HepG2 (cell line): ENCODE results near the gene GNAS-AS1. TPM values are rescaled to one million over a fixed set of nuclear protein-coding genes. Genes with fewer than 3 reads are reported as not detected.

Source experiments
- ARNT2 ChIP-seq: sonication (generic); formaldehyde crosslinking; IDR thresholded peaks from 2 replicates; pipeline ENCODE4 v1.8.0; 2022; ENCODE audit warnings: mild to moderate bottlenecking, low read depth, missing genetic modification reagents, moderate library complexity
- BATF2 ChIP-seq: sonication (generic); formaldehyde crosslinking; IDR thresholded peaks from 2 replicates; pipeline ENCODE4 v1.8.0; 2022; ENCODE audit warnings: mild to moderate bottlenecking, missing genetic modification reagents, moderate library complexity
- BCL6 ChIP-seq: IDR thresholded peaks from 2 replicates; pipeline ENCODE4 v1.6.1; 2016; ENCODE audit warnings: missing genetic modification reagents, missing compliant biosample characterization
- E2F5 ChIP-seq: sonication (generic); formaldehyde crosslinking; conservative IDR thresholded peaks from 2 replicates; pipeline ENCODE4 v1.4.0; 2020; ENCODE audit warnings: missing genetic modification reagents
- PRDM15 ChIP-seq: sonication (generic); formaldehyde crosslinking; IDR thresholded peaks from 2 replicates; pipeline ENCODE4 v1.4.0; 2020; ENCODE audit warnings: missing genetic modification reagents
- SNRNP70 ChIP-seq: fragments of 200-400 bp; formaldehyde crosslinking; IDR thresholded peaks from 2 replicates; pipeline ENCODE4 v1.6.1; 2017; ENCODE audit warnings: mild to moderate bottlenecking, low read depth, low read length, moderate library complexity
- U2AF2 ChIP-seq: fragments of 200-400 bp; formaldehyde crosslinking; IDR thresholded peaks from 2 replicates; pipeline ENCODE4 v1.6.1; 2017; ENCODE audit warnings: low read depth, mild to moderate bottlenecking, low read length
- ZBTB34 ChIP-seq: sonication (generic); formaldehyde crosslinking; IDR thresholded peaks from 2 replicates; pipeline ENCODE4 v1.8.0; 2022; ENCODE audit warnings: mild to moderate bottlenecking, missing genetic modification reagents
- ZFY ChIP-seq: sonication (generic); formaldehyde crosslinking; IDR thresholded peaks from 2 replicates; pipeline ENCODE4 v1.4.0; 2020; ENCODE audit warnings: missing genetic modification reagents
- ZNF235 ChIP-seq: sonication (generic); formaldehyde crosslinking; IDR thresholded peaks from 2 replicates; pipeline ENCODE4 v1.8.1; 2023; ENCODE audit warnings: mild to moderate bottlenecking, missing genetic modification reagents, borderline replicate concordance
- ZNF281 ChIP-seq: sonication (generic); formaldehyde crosslinking; IDR thresholded peaks from 2 replicates; pipeline ENCODE4 v1.4.0; 2020; ENCODE audit warnings: missing genetic modification reagents, borderline replicate concordance
- ZNF446 ChIP-seq: sonication (generic); formaldehyde crosslinking; IDR thresholded peaks from 2 replicates; pipeline ENCODE4 v1.5.0; 2020; ENCODE audit warnings: mild to moderate bottlenecking, missing genetic modification reagents
- ZNF563 ChIP-seq: sonication (generic); formaldehyde crosslinking; IDR thresholded peaks from 2 replicates; pipeline ENCODE4 v1.8.0; 2022; ENCODE audit warnings: mild to moderate bottlenecking, moderate library complexity, missing genetic modification reagents
- ZNF800 ChIP-seq: sonication (generic); formaldehyde crosslinking; IDR thresholded peaks from 2 replicates; pipeline ENCODE4 v1.4.0; 2020; ENCODE audit warnings: missing genetic modification reagents
- polyA plus RNA-seq, 8 experiments: library from polyadenylated mRNA; depleted of rRNA in 3 of 8; stranded (reverse) in 7 of 8; unstranded in 1 of 8; fragments of >200 nt; fragmentation: Illumina TruSeq in 4 of 8; extraction: Trizol in 4 of 8; gene quantifications; 2 replicates each; pipeline versions ENCODE4 v1.2.1 to v1.2.3, GENCODE V29; 2011 to 2016; ENCODE audit warnings: low read depth in 4 of 8, missing spikeins in 1 of 8, mixed read lengths in 1 of 8; ENCODE audit not compliant: insufficient read depth in 1 of 8
- total RNA-seq, 5 experiments: library from RNA; depleted of rRNA; stranded (reverse); fragments of >200 nt; fragmentation: Illumina TruSeq; extraction: Trizol; gene quantifications; 2 replicates each; pipeline ENCODE4 v1.2.3, GENCODE V29; 2016; ENCODE audit warnings: low read depth in 1 of 5

Gene GNAS-AS1
- total and polyA plus RNA-seq, 2 of the 13 experiments (the other 11 are each of a cell fraction or from before 2014, with no cell fraction given), result not detected

GRCh38 chr20:58892141-58892931 lies 41.6 kb upstream of the GNAS-AS1 start (continued):
- TF ChIP-seq PRDM15 (CRISPR knock-in tag) (0 out of 2 replicates have a peak, but pooled peaks have one; percentile 24), ZNF800 (CRISPR knock-in tag) (0 out of 2 replicates have a peak, but pooled peaks have one; percentile 33), BCL6 (CRISPR knock-in tag) (0 out of 2 replicates have a peak, but pooled peaks have one; percentile 11), SNRNP70 (no peak), U2AF2 (no peak), ZNF446 (CRISPR knock-in tag) (peak; percentile 80; the same call in 1 of the 2 replicates), ZBTB34 (no peak), ZNF235 (CRISPR knock-in tag) (0 out of 2 replicates have a peak, but pooled peaks have one; percentile 59), ZNF281 (CRISPR knock-in tag) (peak; percentile 65; the same call in 1 of the 2 replicates), BATF2 (CRISPR knock-in tag) (no peak), ARNT2 (no peak), ZFY (CRISPR knock-in tag) (peak; percentile 64), ZNF563 (CRISPR knock-in tag) (peak; percentile 73; the same call in 1 of the 2 replicates), E2F5 (CRISPR knock-in tag) (0 out of 2 replicates have a peak, but pooled peaks have one; percentile 36)
